ENCODE measurements around the gene PDSS1. TPM values are rescaled to one million over a fixed set of nuclear protein-coding genes. Genes with fewer than 3 reads are reported as not detected.

PDSS1 gene, protein sequence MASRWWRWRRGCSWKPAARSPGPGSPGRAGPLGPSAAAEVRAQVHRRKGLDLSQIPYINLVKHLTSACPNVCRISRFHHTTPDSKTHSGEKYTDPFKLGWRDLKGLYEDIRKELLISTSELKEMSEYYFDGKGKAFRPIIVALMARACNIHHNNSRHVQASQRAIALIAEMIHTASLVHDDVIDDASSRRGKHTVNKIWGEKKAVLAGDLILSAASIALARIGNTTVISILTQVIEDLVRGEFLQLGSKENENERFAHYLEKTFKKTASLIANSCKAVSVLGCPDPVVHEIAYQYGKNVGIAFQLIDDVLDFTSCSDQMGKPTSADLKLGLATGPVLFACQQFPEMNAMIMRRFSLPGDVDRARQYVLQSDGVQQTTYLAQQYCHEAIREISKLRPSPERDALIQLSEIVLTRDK
- 8.8 and 10.1 TPM in 2 replicates for total RNA-seq

DNA sequence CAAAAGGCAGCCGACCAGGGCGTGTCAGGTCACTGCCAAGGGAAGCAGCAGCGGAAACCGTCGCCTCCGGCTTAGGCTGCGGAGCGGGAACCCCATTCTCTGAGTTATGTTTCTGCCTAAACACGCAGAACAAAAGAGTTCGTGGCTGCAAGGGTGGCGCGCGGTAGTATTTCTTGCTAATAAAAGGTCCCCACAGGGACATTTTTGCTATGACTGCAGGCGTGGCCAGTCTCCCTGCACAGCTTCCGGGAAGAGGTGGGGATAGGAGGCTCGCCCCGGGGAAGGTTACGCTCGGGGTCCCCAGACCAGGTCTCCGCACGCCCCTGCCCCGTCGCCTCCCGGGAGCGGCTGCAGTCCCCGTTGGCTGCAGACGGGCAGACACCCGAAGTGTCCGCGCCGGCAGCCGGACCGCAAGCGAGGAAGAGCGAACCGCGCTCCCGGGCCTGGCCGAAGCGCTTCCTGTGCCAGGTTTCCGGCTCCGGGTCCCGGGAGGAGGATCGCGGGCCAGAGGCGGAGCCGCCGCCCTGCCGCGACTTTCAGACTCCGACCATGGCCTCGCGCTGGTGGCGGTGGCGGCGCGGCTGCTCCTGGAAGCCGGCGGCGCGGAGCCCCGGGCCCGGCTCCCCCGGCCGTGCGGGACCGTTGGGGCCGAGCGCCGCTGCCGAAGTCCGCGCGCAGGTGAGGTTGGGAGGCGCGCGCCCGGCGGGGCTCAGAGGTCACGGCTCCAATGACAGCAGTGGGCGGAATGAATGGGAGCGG is at the start of gene PDSS1:
Gene PDSS1 (plus strand): TSS at position 539 of the 759 bp plus-strand sequence. CDS start 11 bp downstream, at position 550.

Other genes with a start within 250 kb of the PDSS1 start
- 28.1 and 30.0 TPM in 2 replicates for gene ABI1, start 163.3 kb downstream of the PDSS1 start, total RNA-seq

Measured in endothelial cell of coronary artery (primary cell).